SIG-M5 treated with dmso at 0.1 percent for 504 hours (cell line): ENCODE measurements around the gene SGMS1.

Experiments
- DNase-seq: peaks from one replicate; lab custom pipeline; 2025; ENCODE audit not compliant: unreplicated experiment; lab: John Stamatoyannopoulos, UW

Gene SGMS1

GRCh38 chr10:50636618-50637579 is 13.1 kb upstream of the SGMS1 start:
- DNase-seq, result no peak

GRCh38 chr10:50635286-50635685 is 11.5 kb upstream of the SGMS1 start:
- DNase-seq, result no peak

GRCh38 chr10:50634479-50634878 is 10.7 kb upstream of the SGMS1 start:
- no peak for DNase-seq

- DNase-seq, result no peak
Measured at GRCh38 chr10:50631052-50631451, 7.3 kb upstream of the SGMS1 start.

GRCh38 chr10:50629495-50630122 is 5.9 kb upstream of the SGMS1 start:
- no peak for DNase-seq

GRCh38 chr10:50627896-50628295 is 4.1 kb upstream of the SGMS1 start:
- DNase-seq, result no peak

- DNase-seq, result no peak
Measured at GRCh38 chr10:50627443-50627842, 3.7 kb upstream of the SGMS1 start.

- no peak for DNase-seq
Measured at GRCh38 chr10:50625649-50626132, 1.9 kb upstream of the SGMS1 start.

GRCh38 chr10:50624866-50625501 is 1.2 kb upstream of the SGMS1 start:
- peak; percentile 66 for DNase-seq

GRCh38 chr10:50624413-50624865 is 683 bp upstream of the SGMS1 start:
- peak; percentile 88 for DNase-seq

GRCh38 chr10:50622706-50623662 is 772 bp downstream of the SGMS1 start:
- DNase-seq, result no peak

GRCh38 chr10:50621968-50622705 is 1.6 kb downstream of the SGMS1 start:
- peak; percentile 28 for DNase-seq

GRCh38 chr10:50620899-50621298 is 2.9 kb downstream of the SGMS1 start:
- DNase-seq, result no peak

- DNase-seq, result no peak
Measured at GRCh38 chr10:50619882-50620281, 3.9 kb downstream of the SGMS1 start.

GRCh38 chr10:50619166-50619565 is 4.6 kb downstream of the SGMS1 start:
- no peak for DNase-seq

- DNase-seq, result no peak
Measured at GRCh38 chr10:50618624-50619023, 5.1 kb downstream of the SGMS1 start.

GRCh38 chr10:50615658-50616057 is 8.1 kb downstream of the SGMS1 start:
- DNase-seq, result no peak

GRCh38 chr10:50614444-50615137 is 9.2 kb downstream of the SGMS1 start:
- no peak for DNase-seq
